GM20000 (cell line): ENCODE data around the gene OR10S1.

Source experiments
- DNase-seq: peaks from one replicate; pipeline ENCODE4 v3.0.0; 2012; ENCODE audit warnings: low spot score
- TF ChIP-seq, protein P1 (sequence below): IDR thresholded peaks from 2 replicates; pipeline ENCODE4 v1.5.1; 2012; ENCODE audit warnings: mild to moderate bottlenecking, control low read depth; ENCODE audit errors: extremely low read depth, missing control alignments

OR10S1 gene

GRCh38 chr11:123973816-123974215 is 3.8 kb downstream of the OR10S1 start:
- DNase-seq, result no peak
- TF ChIP-seq, protein P1, sequence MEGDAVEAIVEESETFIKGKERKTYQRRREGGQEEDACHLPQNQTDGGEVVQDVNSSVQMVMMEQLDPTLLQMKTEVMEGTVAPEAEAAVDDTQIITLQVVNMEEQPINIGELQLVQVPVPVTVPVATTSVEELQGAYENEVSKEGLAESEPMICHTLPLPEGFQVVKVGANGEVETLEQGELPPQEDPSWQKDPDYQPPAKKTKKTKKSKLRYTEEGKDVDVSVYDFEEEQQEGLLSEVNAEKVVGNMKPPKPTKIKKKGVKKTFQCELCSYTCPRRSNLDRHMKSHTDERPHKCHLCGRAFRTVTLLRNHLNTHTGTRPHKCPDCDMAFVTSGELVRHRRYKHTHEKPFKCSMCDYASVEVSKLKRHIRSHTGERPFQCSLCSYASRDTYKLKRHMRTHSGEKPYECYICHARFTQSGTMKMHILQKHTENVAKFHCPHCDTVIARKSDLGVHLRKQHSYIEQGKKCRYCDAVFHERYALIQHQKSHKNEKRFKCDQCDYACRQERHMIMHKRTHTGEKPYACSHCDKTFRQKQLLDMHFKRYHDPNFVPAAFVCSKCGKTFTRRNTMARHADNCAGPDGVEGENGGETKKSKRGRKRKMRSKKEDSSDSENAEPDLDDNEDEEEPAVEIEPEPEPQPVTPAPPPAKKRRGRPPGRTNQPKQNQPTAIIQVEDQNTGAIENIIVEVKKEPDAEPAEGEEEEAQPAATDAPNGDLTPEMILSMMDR, result no peak

DNA sequence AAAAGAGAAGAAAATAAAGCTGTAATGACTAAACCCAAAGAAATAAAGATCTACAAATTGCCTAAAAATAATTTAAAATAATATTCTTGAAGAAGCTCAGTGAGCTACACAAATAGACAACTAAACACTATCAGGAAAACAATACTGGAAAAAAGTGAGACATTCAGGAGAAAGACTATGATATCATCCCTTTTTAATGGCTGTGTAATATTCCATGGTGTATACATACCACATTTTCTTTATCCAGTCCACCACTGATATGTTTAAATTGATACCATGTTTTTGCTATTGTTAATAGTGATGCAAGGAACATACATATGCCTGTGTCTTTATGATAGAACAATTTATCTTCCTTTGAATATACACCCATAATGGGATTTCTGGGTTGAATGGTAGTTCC is 20.8 kb downstream of the OR10S1 start:
- no peak for DNase-seq
- TF ChIP-seq, protein P1, result no peak

- DNase-seq, result no peak
- TF ChIP-seq, protein P1, result no peak
Observed at GRCh38 chr11:123945132-123945531, 32.4 kb downstream of the OR10S1 start.

DNA sequence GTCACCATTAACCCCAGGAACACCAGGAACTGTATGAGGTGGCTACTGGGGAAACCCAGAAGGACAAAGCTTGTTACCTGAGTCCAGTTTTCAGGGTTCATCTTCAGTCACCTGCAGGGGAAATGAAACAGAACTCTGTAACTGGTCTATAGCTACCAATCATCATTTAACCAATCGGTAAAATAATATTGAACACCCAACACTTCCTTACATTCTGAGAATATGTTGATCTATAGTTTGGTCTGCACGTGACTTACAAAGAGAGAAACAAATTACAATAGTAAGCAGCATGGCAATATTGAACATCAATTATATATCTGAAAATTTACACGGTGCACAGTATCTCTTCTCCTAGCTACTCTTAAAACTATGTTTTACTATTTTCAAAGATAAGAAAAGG is 33.8 kb downstream of the OR10S1 start, which contains the start of gene OR6T1:
Gene OR6T1, minus strand, starts transcription at position 101 of the 400 bp plus-strand sequence. Its CDS starts 0 bp downstream, at position 101.
- DNase-seq, result no peak
- TF ChIP-seq, protein P1, result no peak

GRCh38 chr11:123942413-123942812 is 35.2 kb downstream of the OR10S1 start:
- TF ChIP-seq, protein P1, result no peak
- DNase-seq, result no peak

- no peak for DNase-seq
- TF ChIP-seq, protein P1, result no peak
Observed at GRCh38 chr11:123939317-123939716, 38.3 kb downstream of the OR10S1 start, which contains the start of gene OR4D5. OR4D5 (plus strand) TSS chr11:123939617; CDS start chr11:123939617, 0 bp downstream.
